Thoracic aorta (tissue), 2 donors: ENCODE data around the gene SDK1. TPM values are rescaled to one million over a fixed set of nuclear protein-coding genes. Genes with fewer than 3 reads are reported as not detected.
"Not testable (repeated sequence)": the region's sequence is repeated elsewhere in the genome, so short reads cannot be mapped to it uniquely, and the experiment has no call there.

ENCODE experiments used
- ATAC-seq: fragments of 150-250 bp; one replicate; pipeline ENCODE4 v1.8.0; 2017; ENCODE audit warnings: low read depth; ENCODE audit not compliant: insufficient number of reproducible peaks, low FRiP score
- DNase-seq: peaks from one replicate; pipeline ENCODE4 v3.0.0-alpha.2; 2020; ENCODE audit warnings: low spot score
- H3K27ac ChIP-seq, 2 donors: fragments of 200-600 bp; sonication (generic); 1 replicate in 1 of 2; 2 replicates in 1 of 2; pipeline ENCODE4 v1.5.1; 2016; ENCODE audit warnings: mild to moderate bottlenecking in 2 of 2, moderate library complexity in 2 of 2
- H3K27me3 ChIP-seq: fragments of 200-600 bp; sonication (generic); replicated peaks from 2 replicates; pipeline ENCODE4 v1.6.0; 2016; ENCODE audit warnings: mild to moderate bottlenecking; ENCODE audit not compliant: insufficient read depth
- H3K36me3 ChIP-seq: fragments of 200-600 bp; sonication (generic); one replicate; pipeline ENCODE4 v1.5.1; 2016
- H3K4me1 ChIP-seq, 2 donors: fragments of 200-600 bp; sonication (generic); 1 replicate in 1 of 2; 2 replicates in 1 of 2; pipeline versions ENCODE4 v1.5.1 to v1.6.0; 2016; ENCODE audit warnings: low read depth in 2 of 2, mild to moderate bottlenecking in 1 of 2; ENCODE audit not compliant: control insufficient read depth in 1 of 2
- H3K4me3 ChIP-seq: fragments of 200-600 bp; sonication (generic); 2 replicates; pipeline ENCODE4 v1.5.1; 2016; ENCODE audit warnings: mild to moderate bottlenecking
- H3K9me3 ChIP-seq: fragments of 200-600 bp; sonication (generic); 2 replicates; pipeline ENCODE4 v1.5.1; 2016
- CTCF ChIP-seq: fragments of 200-600 bp; sonication (generic); IDR thresholded peaks from one replicate; pipeline ENCODE4 v1.5.1; 2019; ENCODE audit warnings: antibody characterized with exemption
- total RNA-seq, 2 donors: library from RNA; depleted of rRNA; stranded (reverse); fragments of >200 nt; gene quantifications; one replicate each; pipeline versions ENCODE4 v1.1.0 to v1.2.3, GENCODE V29; 2016

SDK1 gene
- total RNA-seq, 2 donors from 2014 or later, result 27.5 to 29.2 TPM

DNA sequence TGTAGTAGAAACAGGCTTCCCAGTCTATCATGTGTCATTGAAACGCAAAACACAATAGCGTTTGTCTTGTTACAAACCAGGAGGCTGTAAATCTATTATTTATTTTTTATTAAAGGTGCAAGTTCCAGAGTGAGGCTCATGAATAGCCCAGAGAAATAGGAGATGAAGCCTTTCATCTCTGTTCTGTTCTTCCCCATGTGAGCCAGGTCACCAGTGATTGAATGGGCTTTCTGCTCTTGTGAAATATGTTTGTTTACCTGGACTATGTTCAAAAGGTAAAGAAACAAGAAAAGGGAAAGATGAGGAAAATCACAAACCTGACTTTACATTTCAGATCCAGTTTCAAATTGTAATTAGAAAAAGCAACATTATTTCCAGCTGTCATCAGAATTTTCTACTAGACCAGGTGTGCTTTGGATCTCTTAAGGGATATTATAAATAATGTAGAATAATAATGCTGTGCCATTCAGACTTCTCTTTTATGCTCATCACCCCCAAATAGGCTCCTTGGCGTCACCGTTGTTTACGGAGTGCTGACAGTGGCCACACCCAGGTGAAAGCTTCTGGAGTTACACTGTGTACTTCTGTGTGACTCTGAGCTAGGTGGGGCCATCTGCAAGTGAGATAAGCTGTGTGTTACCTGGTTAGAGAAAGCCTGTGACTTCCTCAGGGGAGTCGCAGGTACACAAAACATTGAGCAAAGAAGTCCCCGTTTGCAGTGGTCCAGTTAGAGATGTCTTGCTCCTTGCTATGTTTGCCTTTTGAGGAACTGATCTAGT, 274.9 kb downstream of the SDK1 start:
- ATAC-seq, result no peak
- DNase-seq, result no peak
- no peak for TF ChIP-seq CTCF
- Histone ChIP-seq H3K4me3 (no peak overlapping the region), H3K36me3 (no peaks in the 10 kb centered on the region), H3K27me3 (no peaks in the 10 kb centered on the region), H3K27ac (no peak overlapping the region), H3K4me1 (no peaks in the 10 kb centered on the region), H3K9me3 (peaks cover 11% of the 10 kb centered on the region)

DNA sequence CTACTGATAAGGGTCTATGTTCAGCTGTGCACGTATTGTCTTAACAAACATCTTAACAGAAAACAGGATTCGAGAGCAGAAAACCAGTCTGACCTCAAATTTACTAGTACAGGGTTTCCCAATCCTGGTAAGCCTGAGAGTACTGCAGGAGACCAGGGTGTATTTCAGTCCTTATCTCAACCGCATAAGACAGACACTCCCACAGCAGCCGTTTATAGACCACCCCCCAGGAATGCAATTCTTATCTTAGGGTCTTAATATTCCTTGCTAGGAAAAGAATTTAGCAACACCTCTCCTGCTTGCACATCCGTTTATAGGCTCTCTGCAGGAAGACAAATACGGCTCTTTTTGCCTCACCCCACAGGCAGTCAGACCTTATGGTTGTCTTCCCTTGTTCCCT, 277.3 kb downstream of the SDK1 start:
- H3K9me3 ChIP-seq, result peaks cover 11% of the 10 kb centered on the region
- H3K27ac ChIP-seq, result no peak overlapping the region
- TF ChIP-seq CTCF, result no peak
- ATAC-seq (no peak), DNase-seq (no peak)
- H3K4me1 ChIP-seq, result no peaks in the 10 kb centered on the region
- H3K4me3 ChIP-seq, result no peak overlapping the region
- no peaks in the 10 kb centered on the region for H3K27me3 ChIP-seq
- no peaks in the 10 kb centered on the region for H3K36me3 ChIP-seq

GRCh38 chr7:3579638-3580219, 278.7 kb downstream of the SDK1 start:
- Histone ChIP-seq H3K27ac (no peak overlapping the region), H3K4me3 (no peak overlapping the region), H3K9me3 (peaks cover 11% of the 10 kb centered on the region), H3K4me1 (no peaks in the 10 kb centered on the region), H3K27me3 (no peaks in the 10 kb centered on the region), H3K36me3 (no peaks in the 10 kb centered on the region)
- ATAC-seq (no peak), DNase-seq (no peak)
- TF ChIP-seq CTCF, result no peak

- ATAC-seq, H3K27me3 ChIP-seq, H3K27ac ChIP-seq, H3K4me3 ChIP-seq, DNase-seq, H3K36me3 ChIP-seq, H3K4me1 ChIP-seq: not testable (repeated sequence)
- peaks cover 11% of the 10 kb centered on the region for H3K9me3 ChIP-seq
These were observed 281.1 kb downstream of the SDK1 start for GRCh38 chr7:3582145-3582544.

- no peak overlapping the region for H3K27ac ChIP-seq
- DNase-seq, result no peak
- H3K4me1 ChIP-seq, result no peaks in the 10 kb centered on the region
- no peaks in the 10 kb centered on the region for H3K27me3 ChIP-seq
- H3K9me3 ChIP-seq, result no peaks in the 10 kb centered on the region
- ATAC-seq, result no peak
- no peak for TF ChIP-seq CTCF
- no peak overlapping the region for H3K4me3 ChIP-seq
- H3K36me3 ChIP-seq, result no peaks in the 10 kb centered on the region
These were observed 284.8 kb downstream of the SDK1 start for GRCh38 chr7:3585826-3586225.
